Body of pancreas (tissue), 4 donors: Measurements from ENCODE around the gene C3orf70.

ENCODE experiments used
- CTCF ChIP-seq, 7 experiments: fragments of 450-650 bp in 4 of 7; fragments of 200-600 bp in 3 of 7; sonication (generic) in 3 of 7; IDR thresholded peaks; one replicate each; pipeline ENCODE4 v1.5.1; 2016 to 2019; ENCODE audit warnings: antibody characterized with exemption in 7 of 7
- POLR2A ChIP-seq, 3 donors: fragments of 450-650 bp; IDR thresholded peaks; one replicate each; pipeline ENCODE4 v1.6.1; 2016; ENCODE audit warnings: antibody characterized with exemption in 3 of 3, mild to moderate bottlenecking in 2 of 3

- TF ChIP-seq CTCF (IDR thresholded peaks at IDR 0.05): no peak
- TF ChIP-seq POLR2A (IDR thresholded peaks at IDR 0.05): no peak
Measured at GRCh38 chr3:185075547-185075946, 77.3 kb downstream of the C3orf70 start.
